MG63 (cell line): Measurements from ENCODE around the gene C11orf24. TPM values are rescaled to one million over a fixed set of nuclear protein-coding genes. Genes with fewer than 3 reads are reported as not detected.
"Not testable (repeated sequence)": the region's sequence is repeated elsewhere in the genome, so short reads cannot be mapped to it uniquely, and the experiment has no call there.

ENCODE experiments used
- DNase-seq: peaks from one replicate; pipeline ENCODE4 v3.0.0-alpha.2; 2020
- H3K27me3 ChIP-seq: fragments of 250-450 bp; sonication (Bioruptor Pico); 2 replicates; pipeline ENCODE4 v1.5.1; 2020; ENCODE audit warnings: mild to moderate bottlenecking, moderate library complexity
- H3K36me3 ChIP-seq: fragments of 250-450 bp; sonication (Bioruptor Pico); 2 replicates; pipeline ENCODE4 v1.5.1; 2020; ENCODE audit warnings: mild to moderate bottlenecking, moderate library complexity
- H3K4me3 ChIP-seq: fragments of 250-450 bp; sonication (Bioruptor Pico); 2 replicates; pipeline ENCODE4 v1.5.1; 2020; ENCODE audit warnings: mild to moderate bottlenecking, moderate library complexity
- H3K9me3 ChIP-seq: fragments of 250-450 bp; sonication (Bioruptor Pico); 2 replicates; pipeline ENCODE4 v1.5.1; 2020; ENCODE audit warnings: mild to moderate bottlenecking, moderate library complexity
- total RNA-seq: library from RNA; depleted of rRNA; stranded (reverse); fragments of >200 nt; shearing (Covaris generic); gene quantifications from 2 replicates; pipeline ENCODE4 v1.2.3, GENCODE V29; 2014; ENCODE audit warnings: low replicate concordance

The C11orf24 gene
- total RNA-seq, 1 experiment from 2014 or later: 30.3 TPM

DNA sequence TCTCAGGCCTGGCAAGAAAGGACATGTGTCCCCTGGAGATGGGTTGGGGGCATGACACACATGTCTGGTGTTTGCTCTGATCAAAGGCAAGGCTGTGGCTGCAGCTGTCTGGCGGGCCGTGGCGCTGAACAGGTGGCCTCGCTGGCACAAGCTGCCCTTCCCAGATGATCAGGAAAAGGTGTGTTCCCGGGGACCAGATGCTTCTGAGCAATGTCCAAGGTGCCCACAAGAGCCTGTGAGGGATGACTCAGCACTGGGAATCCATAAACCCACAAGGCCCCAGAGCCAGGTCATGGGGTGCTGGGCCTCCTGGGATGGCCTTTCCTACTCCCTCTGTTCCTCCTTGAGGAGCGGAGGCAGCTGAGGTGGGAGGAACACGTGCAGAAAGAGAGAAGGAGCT, 30.9 kb upstream of the C11orf24 start:
- peak; percentile 34 for DNase-seq

DNA sequence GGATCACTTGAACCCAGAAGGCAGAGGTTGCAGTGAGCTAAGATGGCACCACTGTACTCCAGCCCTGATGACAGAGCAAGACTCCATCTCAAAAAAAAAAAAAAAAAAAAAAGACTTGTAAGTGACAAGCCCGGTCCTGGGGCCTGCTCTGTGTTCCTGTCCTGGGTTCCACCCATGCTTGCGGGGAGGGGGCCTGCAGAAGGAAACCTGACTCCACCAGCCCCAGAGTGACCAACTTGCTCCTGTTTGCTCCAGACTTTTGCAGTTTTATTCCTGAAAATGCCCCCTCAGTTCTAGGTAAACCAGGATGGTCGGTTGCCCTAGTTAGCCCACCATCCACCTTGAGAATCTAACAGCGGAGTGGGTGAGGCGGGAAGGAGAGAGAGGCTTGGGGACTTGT, 30.5 kb upstream of the C11orf24 start:
- Histone ChIP-seq H3K9me3 (no peaks in the 10 kb centered on the region), H3K27me3 (no peaks in the 10 kb centered on the region), H3K36me3 (no peaks in the 10 kb centered on the region), H3K4me3 (no peak overlapping the region)
- DNase-seq: no peak

More for the DNA sequence above, 30.9 kb upstream of the C11orf24 start:
- Histone ChIP-seq H3K9me3 (no peaks in the 10 kb centered on the region), H3K4me3 (no peak overlapping the region), H3K36me3 (no peaks in the 10 kb centered on the region), H3K27me3 (no peaks in the 10 kb centered on the region)

DNA sequence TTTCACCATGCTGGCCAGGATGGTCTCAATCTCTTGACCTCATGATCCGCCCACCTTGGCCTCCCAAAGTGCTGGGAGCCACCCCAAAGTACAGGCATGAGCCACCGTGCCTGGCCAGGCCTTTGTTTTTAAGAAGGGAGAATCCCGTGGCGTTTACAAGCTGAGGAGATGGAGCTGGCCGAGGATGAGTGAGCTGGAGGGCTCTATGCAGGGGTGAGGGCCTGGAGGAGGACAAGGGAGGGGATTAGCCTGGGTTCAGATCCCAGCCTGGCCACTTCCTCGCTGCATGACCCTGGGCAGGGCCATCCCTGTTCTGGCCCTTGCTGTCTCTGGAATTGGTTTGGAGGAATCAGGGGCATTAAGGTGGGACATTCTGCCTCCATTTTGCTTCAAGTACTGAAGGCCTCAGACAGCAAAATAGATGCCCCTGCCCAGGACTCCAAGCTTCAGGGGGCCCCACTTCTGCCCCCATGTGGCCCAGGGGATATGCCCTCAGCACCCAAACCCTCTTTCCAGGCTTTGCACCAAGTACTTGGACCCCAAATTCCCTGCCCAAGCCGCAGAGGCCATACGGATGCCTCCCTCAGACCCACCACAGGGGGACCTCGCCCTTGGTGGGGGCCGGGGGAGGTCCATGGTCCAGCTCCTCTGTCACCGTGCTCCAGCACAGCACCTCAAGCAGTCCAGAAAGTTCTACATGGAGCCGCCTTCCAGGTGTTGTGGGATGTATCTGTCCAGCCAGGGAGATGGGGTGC, 28.5 kb upstream of the C11orf24 start:
- no peaks in the 10 kb centered on the region for H3K9me3 ChIP-seq
- H3K4me3 ChIP-seq: no peak overlapping the region
- no peak for DNase-seq
- H3K36me3 ChIP-seq: no peaks in the 10 kb centered on the region
- no peaks in the 10 kb centered on the region for H3K27me3 ChIP-seq

DNA sequence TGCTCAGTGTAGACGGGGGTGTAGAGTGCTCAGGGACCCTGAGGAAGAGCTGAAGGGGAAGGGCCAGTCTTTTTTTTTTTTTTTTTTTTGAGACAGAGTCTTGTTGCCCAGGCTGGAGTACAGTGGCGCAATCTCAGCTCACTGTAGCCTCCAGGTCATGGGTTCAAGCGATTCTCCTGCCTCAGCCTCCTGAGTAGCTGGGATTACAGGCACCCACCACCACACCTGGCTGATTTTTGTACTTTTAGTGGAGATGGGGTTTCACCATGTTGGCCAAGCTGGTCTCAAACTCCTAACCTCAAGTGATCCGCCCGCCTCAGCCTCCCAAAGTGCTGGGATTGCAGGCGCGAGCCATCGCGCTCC, 27.7 kb upstream of the C11orf24 start:
- not testable (repeated sequence) for H3K4me3 ChIP-seq, DNase-seq, H3K27me3 ChIP-seq, H3K9me3 ChIP-seq, H3K36me3 ChIP-seq

DNA sequence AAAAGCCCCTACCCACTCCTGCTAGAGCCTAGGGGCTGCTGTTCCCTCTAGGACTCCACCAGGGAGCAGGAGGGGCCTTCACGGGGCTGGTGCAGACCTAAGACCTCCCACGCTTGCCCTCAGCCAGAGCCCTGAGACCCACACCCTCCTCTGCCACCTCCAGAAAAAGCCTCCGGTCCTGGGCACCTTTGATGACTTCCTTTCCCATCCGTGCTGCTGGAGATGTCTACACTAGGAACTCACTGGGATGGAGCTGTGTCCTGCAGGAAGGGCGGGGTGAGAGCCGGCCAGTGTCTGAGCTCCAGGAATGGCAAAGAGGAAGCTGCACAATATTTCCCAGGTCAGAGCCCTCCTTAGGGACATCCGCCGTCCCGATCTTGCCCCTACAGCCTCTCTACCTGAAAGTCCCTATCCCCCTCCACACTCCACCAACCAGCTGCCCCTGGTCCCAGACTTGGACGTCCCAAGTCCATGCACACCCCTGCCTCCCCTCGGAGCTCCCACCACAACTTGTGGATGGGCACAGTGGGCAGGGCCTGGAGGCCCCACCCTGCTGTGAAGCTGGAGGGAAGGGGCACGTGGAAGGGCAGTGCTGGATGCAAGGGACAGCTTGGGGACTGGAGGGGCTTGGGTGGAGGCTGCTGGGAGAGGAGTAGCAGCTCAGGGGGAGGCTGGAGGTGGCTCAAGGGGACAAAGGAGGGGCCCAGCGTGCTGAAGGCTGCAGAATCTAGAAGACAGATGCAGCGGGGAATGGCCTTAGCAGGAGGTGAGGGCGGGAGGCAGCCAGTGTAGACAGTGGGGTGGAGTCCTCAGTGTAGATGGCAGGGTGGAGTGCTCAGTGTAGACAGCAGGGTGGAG, 27.1 kb upstream of the C11orf24 start:
- DNase-seq: no peak
- no peaks in the 10 kb centered on the region for H3K27me3 ChIP-seq
- H3K36me3 ChIP-seq: no peaks in the 10 kb centered on the region
- H3K9me3 ChIP-seq: no peaks in the 10 kb centered on the region
- no peak overlapping the region for H3K4me3 ChIP-seq

DNA sequence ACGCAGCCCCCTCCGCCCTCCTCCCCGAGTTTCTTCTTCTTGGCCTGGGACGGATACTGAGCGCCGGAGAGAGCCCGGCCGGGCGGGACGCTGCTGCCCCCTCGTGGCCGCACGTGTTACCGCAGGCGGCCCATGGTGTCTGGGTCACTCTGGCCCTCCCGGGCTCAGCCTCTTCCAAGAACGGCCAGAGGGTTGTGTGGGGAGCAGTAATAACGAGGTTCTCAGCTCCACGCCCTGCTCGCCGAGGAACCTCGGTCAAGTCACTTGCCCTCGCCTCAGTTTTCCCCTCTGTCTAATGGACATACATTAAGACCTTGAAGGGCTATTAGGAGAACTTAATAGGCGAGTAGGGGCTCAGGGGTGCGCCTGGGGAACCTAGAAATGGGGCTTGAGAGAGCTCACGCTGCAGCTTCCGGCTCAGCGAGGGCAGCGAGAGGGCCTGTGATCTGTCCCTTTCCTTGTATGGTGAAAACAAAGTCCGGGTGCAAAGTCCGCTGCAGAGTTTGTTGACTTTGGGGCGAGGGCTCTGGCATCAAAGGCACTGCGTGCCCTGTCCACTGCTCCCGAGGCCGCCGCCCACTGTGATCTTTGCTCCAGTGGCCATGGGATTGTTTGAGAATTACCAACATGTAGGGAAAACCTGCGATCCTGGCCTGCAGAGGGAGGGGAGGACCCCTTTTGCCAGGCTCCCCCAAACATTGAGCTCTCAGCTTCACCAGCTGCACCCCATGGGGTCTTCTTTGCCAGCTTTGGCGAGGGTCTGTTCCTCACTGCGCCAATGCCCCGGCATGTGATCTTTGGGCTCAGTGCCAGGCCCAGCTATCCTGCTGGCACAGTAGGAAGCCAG, 26.3 kb upstream of the C11orf24 start:
- DNase-seq: peak; percentile 66
- Histone ChIP-seq H3K27me3 (no peaks in the 10 kb centered on the region), H3K9me3 (no peaks in the 10 kb centered on the region), H3K36me3 (no peaks in the 10 kb centered on the region), H3K4me3 (no peak overlapping the region)

DNA sequence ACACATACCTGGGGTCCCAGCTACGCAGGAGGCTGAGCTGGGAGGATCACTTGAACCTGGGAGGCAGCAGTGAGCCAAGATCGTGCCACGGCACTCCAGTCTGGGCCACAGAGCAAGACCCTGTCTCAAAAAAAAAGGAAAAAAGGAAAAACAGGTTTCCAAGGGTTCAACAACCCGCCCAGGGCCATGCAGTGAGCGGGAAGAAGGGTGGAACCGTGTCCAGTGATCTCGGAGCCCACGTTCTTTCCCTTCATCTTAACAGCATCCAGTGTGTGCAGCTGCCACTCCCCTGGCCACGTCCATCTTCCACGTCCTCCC, 25.7 kb upstream of the C11orf24 start:
- Histone ChIP-seq H3K36me3 (no peaks in the 10 kb centered on the region), H3K27me3 (no peaks in the 10 kb centered on the region), H3K4me3 (no peak overlapping the region), H3K9me3 (no peaks in the 10 kb centered on the region)
- no peak for DNase-seq

DNA sequence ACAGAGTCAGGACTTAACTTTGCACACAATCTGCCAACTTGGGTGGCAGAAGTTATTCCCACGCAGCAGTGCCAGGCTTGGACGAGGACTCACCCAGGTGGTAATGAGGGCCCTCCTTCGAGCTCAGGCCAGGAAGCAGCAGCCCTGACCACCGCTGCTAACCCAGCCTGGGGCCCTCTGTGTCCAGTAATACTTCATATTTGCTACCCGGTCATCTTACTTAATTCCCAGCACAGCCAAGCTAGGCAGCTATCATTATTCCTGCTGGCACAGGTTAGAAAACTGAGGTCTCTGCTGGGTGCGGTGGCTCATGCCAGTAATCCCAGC, 25.2 kb upstream of the C11orf24 start:
- DNase-seq: no peak
- no peaks in the 10 kb centered on the region for H3K9me3 ChIP-seq
- H3K27me3 ChIP-seq: no peaks in the 10 kb centered on the region
- no peak overlapping the region for H3K4me3 ChIP-seq
- no peaks in the 10 kb centered on the region for H3K36me3 ChIP-seq

DNA sequence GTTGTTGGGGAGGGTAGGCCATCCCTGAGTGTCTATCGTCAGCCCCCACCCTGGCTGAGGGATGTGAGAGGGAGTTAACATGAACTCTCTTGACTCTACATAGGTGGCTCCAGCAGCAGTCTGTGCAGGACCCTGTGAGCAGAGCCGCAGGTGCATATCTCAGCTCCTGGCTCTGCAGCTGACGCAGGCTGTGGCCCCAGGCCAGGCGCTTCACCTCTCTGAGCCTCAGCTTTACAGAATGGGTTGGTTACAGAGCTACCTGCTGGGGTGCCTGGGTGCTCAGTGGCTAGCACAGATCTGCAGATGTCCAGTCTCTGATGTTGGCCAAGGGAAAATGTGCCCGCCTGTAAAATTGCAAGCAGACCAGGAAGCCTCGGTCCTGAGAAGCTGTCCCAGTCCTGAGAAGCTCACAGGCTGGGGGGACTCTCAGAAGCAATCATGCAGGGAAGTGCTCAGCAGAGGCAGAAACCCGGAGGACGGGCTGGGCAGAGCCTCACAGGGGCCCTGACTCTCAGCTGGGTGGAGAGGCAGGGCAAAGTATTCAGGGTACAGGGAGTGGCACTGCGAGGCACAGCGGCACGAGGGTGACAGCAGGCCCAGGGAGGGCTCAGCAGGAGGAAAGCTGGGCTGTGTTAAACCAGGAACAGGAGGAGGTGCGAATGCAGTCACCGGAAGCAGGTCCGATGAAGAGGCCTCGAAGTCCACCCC, 24.7 kb upstream of the C11orf24 start:
- no peak for DNase-seq
- Histone ChIP-seq H3K4me3 (no peak overlapping the region), H3K9me3 (no peaks in the 10 kb centered on the region), H3K27me3 (no peaks in the 10 kb centered on the region), H3K36me3 (no peaks in the 10 kb centered on the region)

DNA sequence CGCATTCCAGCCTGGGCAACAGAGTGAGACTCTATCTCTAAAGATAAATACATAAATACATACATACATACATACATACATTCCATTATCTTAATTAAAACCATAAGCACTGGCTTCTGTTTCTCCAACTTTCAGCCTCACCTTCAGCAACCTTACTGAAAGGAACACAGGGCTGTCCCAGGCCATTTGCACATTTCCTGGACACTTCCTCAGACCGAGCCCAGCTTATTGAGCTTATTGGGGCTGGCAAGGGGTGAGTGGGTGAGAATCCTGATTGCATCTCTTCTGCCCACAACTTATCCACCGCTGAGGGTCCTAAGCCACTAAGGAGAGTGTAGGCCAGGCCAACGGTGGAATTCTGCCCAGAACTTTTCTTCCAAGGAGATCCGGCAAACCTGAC, 24.2 kb upstream of the C11orf24 start:
- Histone ChIP-seq H3K4me3 (no peak overlapping the region), H3K27me3 (no peaks in the 10 kb centered on the region), H3K9me3 (no peaks in the 10 kb centered on the region), H3K36me3 (no peaks in the 10 kb centered on the region)
- DNase-seq: no peak

DNA sequence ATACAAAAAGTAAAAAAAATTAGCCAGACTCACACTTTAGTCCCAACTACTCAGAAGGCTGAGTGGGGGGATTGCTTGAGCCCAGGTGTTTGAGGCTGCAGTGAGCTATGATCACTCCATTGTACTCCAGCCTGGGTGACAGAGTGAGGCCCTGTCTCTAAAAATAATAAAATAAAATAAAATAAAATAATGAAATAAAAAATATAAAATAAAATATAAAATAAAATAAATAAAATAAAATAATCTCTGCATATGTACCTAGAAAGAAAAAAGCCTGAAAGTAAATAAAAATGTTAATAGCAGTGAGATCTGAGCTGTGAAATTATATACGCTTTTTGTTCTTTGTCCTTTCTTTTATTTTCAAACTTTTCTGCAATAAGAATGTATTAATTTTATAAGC, 23.5 kb upstream of the C11orf24 start:
- Histone ChIP-seq H3K36me3 (no peaks in the 10 kb centered on the region), H3K27me3 (no peaks in the 10 kb centered on the region), H3K4me3 (no peak overlapping the region), H3K9me3 (no peaks in the 10 kb centered on the region)
- no peak for DNase-seq

DNA sequence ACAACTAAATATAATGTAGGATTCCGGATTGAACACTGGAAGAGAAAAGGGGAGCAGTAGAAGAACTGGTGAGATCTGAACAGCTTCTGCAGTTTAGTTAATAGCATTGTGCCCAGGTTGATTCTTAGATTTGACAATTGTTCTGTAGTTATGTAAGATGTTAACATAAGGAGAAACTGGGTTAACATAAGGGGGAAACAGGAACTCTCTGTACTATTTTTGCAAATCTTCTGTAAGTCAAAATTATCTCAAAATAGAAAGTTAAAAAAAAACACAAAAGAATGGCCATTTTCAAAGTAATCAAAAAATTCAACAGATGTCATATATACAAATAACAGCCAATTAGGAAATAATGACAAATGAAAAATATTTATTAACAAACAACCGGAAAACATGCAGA, 21.9 kb upstream of the C11orf24 start:
- Histone ChIP-seq H3K9me3 (peaks cover 10% of the 10 kb centered on the region), H3K4me3 (no peak overlapping the region), H3K27me3 (no peaks in the 10 kb centered on the region), H3K36me3 (no peaks in the 10 kb centered on the region)
- no peak for DNase-seq

DNA sequence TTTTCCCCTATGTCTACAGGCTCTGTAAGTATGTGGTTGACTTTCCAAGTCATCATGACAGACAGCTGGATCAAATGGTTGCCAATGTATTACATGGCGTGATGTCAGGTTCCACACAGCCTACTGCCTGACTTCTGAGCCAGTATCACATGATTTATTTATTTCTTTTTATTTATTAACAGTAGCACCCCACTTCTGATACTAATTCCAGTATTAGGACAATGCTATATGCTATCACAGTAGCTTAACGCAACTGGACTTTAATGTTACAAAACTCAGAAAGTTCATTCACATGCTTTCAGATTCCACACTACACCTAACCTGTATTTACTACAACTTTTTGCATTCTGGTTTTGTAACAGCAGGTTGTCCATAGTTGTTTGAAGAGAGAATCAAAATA, 17.7 kb upstream of the C11orf24 start:
- Histone ChIP-seq H3K36me3 (no peaks in the 10 kb centered on the region), H3K27me3 (no peaks in the 10 kb centered on the region), H3K4me3 (no peak overlapping the region), H3K9me3 (peaks cover 10% of the 10 kb centered on the region)
- no peak for DNase-seq

DNA sequence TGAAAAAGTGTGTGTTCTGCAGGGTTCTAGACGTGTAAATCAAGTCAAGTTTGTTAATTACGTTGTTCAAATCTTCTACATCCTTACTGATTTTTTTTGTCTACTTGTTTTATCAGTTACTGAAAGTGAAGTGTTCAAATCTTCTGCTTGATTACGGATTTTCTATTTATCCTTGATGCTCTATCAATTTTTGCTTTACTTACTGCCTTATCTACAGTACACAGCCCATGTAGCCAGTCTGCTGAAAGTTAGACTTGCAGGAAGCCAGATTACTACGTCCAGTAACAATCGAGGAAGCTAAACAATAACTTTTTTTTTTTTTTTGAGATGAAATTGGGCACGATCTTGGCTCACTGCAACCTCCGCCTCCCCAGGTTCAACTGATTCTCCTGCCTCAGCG, 15.6 kb upstream of the C11orf24 start:
- H3K9me3 ChIP-seq: peaks cover 10% of the 10 kb centered on the region
- no peaks in the 10 kb centered on the region for H3K36me3 ChIP-seq
- DNase-seq: no peak
- H3K27me3 ChIP-seq: no peaks in the 10 kb centered on the region
- no peak overlapping the region for H3K4me3 ChIP-seq

DNA sequence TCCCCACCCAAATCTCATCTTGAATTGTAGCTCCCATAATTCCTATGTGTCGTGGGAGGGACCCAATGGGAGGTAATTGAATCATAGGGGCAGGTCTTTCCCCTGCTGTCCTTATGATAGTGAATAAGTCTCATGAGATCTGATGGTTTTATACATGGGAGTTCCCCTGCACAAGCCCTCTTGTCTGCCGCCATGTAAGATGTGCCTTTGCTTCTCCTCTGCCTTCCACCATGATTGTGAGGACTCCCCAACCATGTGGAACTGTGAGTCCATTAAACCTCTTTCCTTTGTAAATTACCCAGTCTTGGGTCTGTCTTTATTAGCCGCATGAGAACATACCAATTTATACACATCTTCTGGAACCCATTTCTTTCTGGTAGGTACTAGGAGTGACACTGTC, 12.8 kb upstream of the C11orf24 start:
- not testable (repeated sequence) for H3K27me3 ChIP-seq, H3K9me3 ChIP-seq, H3K4me3 ChIP-seq, H3K36me3 ChIP-seq, DNase-seq

DNA sequence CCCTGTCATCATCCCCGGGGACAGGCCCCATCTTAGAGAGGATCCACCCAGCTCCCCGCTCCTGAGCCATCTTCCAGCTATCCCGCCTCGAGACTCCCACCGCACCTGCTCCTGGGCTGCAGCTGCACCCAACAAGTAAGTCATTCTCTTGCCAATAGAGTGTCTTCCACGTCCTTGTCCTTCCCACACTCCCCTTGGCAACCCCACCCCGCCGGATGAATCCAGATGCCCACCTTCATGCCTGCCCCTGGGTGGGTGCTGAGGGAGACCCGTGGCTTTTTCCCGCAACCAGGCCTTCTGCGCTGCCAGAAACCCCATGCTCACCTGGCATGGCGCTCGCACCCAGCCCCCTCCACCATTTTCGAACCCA, 11.1 kb upstream of the C11orf24 start:
- H3K4me3 ChIP-seq: no peak overlapping the region
- no peaks in the 10 kb centered on the region for H3K36me3 ChIP-seq
- no peaks in the 10 kb centered on the region for H3K9me3 ChIP-seq
- no peak for DNase-seq
- no peaks in the 10 kb centered on the region for H3K27me3 ChIP-seq
